OCI-LY7 (cell line): Measurements from ENCODE around the gene PTPRJ. TPM values are rescaled to one million over a fixed set of nuclear protein-coding genes. Genes with fewer than 3 reads are reported as not detected.

ENCODE experiments used
- BruUV-seq: library from RNA; stranded (reverse); fragments of 400-500 nt; replicated peaks from 2 replicates; lab custom pipeline; 2021; lab: Mats Ljungman, UMichigan
- CTCF ChIA-PET: fragments of 300-600 bp; sonication (Branson Sonifier 250); formaldehyde crosslinking; loops from one replicate; lab custom pipeline; 2022; ENCODE audit warnings: antibody characterized with exemption; ENCODE audit not compliant: unreplicated experiment; lab: Charles Lee
- POLR2A ChIA-PET: fragments of 300-600 bp; sonication (Branson Sonifier 250); formaldehyde crosslinking; loops from one replicate; lab custom pipeline; 2022; ENCODE audit warnings: antibody characterized with exemption; lab: Charles Lee
- DNase-seq: peaks from one replicate; pipeline ENCODE4 v3.0.0-alpha.2; 2015; ENCODE audit warnings: low spot score
- H2AFZ ChIP-seq: fragments of 200-600 bp; sonication (generic), shearing (Covaris generic); 2 replicates; pipeline ENCODE4 v1.6.1; 2014; ENCODE audit warnings: mild to moderate bottlenecking, antibody characterized with exemption, low read length, moderate library complexity
- H3K27ac ChIP-seq: fragments of 200-600 bp; sonication (generic); 2 replicates; pipeline ENCODE4 v1.5.1; 2014; ENCODE audit warnings: mixed run types, low read depth, mild to moderate bottlenecking, moderate library complexity, low read length, inconsistent platforms; ENCODE audit not compliant: poor library complexity, severe bottlenecking
- H3K36me3 ChIP-seq: fragments of 200-600 bp; sonication (generic); 2 replicates; pipeline ENCODE4 v1.6.1; 2014; ENCODE audit warnings: mild to moderate bottlenecking, antibody characterized with exemption, low read length, moderate library complexity, mixed read lengths; ENCODE audit not compliant: insufficient read depth
- H3K4me1 ChIP-seq: fragments of 200-600 bp; sonication (generic); 2 replicates; pipeline ENCODE4 v1.5.1; 2014; ENCODE audit warnings: mild to moderate bottlenecking, low read length; ENCODE audit not compliant: insufficient read depth, poor library complexity, severe bottlenecking
- H3K4me2 ChIP-seq: fragments of 200-600 bp; sonication (generic); 2 replicates; pipeline ENCODE4 v1.6.1; 2014; ENCODE audit warnings: mild to moderate bottlenecking, low read length
- H3K4me3 ChIP-seq: fragments of 200-600 bp; sonication (generic); 2 replicates; pipeline ENCODE4 v1.5.1; 2014; ENCODE audit warnings: mild to moderate bottlenecking, low read depth, low read length; ENCODE audit not compliant: poor library complexity, severe bottlenecking
- H3K79me2 ChIP-seq: fragments of 200-600 bp; sonication (generic); 2 replicates; pipeline ENCODE4 v1.6.1; 2016; ENCODE audit warnings: low read depth, mild to moderate bottlenecking, low read length, moderate library complexity, mixed read lengths; ENCODE audit not compliant: insufficient read depth
- H3K9me2 ChIP-seq: fragments of 200-600 bp; sonication (generic); 2 replicates; pipeline ENCODE4 v1.6.1; 2016; ENCODE audit warnings: mild to moderate bottlenecking, low read length, mixed read lengths; ENCODE audit not compliant: insufficient read depth
- H3K9me3 ChIP-seq: fragments of 200-600 bp; sonication (generic); 2 replicates; pipeline ENCODE4 v1.6.1; 2014; ENCODE audit warnings: mild to moderate bottlenecking, mixed run types, low read length, mixed read lengths
- H4K20me1 ChIP-seq: fragments of 200-600 bp; sonication (generic); 2 replicates; pipeline ENCODE4 v1.6.1; 2014; ENCODE audit warnings: mild to moderate bottlenecking, antibody characterized with exemption, low read length, moderate library complexity, mixed read lengths; ENCODE audit not compliant: insufficient read depth
- EZH2phosphoT487 ChIP-seq: fragments of 200-600 bp; sonication (generic); IDR thresholded peaks from 2 replicates; pipeline ENCODE4 v1.6.1; 2018; ENCODE audit warnings: low read depth, borderline replicate concordance, mild to moderate bottlenecking, mixed run types, antibody characterized with exemption, low read length, moderate library complexity, mixed read lengths
- intact Hi-C: fragments of 100-400 bp; cut with micrococcal nuclease; formaldehyde crosslinking; loops from one replicate; pipeline ENCODE4 v1.10.0; 2022; ENCODE audit not compliant: unreplicated experiment
- total RNA-seq, 2 experiments: library from RNA; depleted of rRNA in 1 of 2; stranded (reverse); fragments of >200 nt in 1 of 2; shearing (Covaris generic) in 1 of 2; gene quantifications; 2 replicates each; pipeline ENCODE4 v1.2.3, GENCODE V29; 2014 to 2022
- TF ChIP-seq, protein P1 (sequence below): fragments of 200-600 bp; sonication (generic); conservative IDR thresholded peaks from 2 replicates; pipeline ENCODE4 v1.5.1; 2014; ENCODE audit warnings: mild to moderate bottlenecking, antibody characterized with exemption, low read length, moderate library complexity, mixed read lengths

Gene PTPRJ
- total RNA-seq, 2 experiments from 2014 or later: 5.4 to 28.3 TPM

DNA sequence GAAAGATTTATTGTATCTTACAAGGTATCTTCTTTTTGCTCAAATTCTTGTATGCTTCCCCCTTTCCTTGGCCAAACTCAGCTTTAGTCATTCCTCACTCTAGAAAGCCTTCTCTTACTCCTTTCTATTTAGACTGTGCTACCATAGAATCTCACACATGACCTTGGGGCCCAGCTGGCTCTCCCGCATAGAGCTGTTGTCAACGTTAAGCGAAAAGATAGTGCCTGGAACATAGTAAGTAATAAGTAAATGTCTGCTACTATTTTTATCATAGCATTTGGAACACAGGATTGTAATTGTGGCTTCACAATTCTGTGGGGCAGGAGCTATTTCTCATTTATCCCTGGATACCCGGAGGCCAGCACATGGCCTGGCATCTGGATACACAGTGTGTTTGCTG is 197.3 kb downstream of the PTPRJ start:
- CTCF ChIA-PET: no interaction called here
- no peaks in the 10 kb centered on the region for H3K9me2 ChIP-seq
- H4K20me1 ChIP-seq: no peaks in the 10 kb centered on the region
- no peaks in the 10 kb centered on the region for H3K9me3 ChIP-seq
- no TSS peak for BruUV-seq
- DNase-seq: no peak
- no peaks in the 10 kb centered on the region for H3K79me2 ChIP-seq
- H3K4me1 ChIP-seq: no peaks in the 10 kb centered on the region
- no peak overlapping the region for H3K4me3 ChIP-seq
- no peak overlapping the region for H2AFZ ChIP-seq
- no peak for TF ChIP-seq EZH2phosphoT487
- TF ChIP-seq, protein P1, sequence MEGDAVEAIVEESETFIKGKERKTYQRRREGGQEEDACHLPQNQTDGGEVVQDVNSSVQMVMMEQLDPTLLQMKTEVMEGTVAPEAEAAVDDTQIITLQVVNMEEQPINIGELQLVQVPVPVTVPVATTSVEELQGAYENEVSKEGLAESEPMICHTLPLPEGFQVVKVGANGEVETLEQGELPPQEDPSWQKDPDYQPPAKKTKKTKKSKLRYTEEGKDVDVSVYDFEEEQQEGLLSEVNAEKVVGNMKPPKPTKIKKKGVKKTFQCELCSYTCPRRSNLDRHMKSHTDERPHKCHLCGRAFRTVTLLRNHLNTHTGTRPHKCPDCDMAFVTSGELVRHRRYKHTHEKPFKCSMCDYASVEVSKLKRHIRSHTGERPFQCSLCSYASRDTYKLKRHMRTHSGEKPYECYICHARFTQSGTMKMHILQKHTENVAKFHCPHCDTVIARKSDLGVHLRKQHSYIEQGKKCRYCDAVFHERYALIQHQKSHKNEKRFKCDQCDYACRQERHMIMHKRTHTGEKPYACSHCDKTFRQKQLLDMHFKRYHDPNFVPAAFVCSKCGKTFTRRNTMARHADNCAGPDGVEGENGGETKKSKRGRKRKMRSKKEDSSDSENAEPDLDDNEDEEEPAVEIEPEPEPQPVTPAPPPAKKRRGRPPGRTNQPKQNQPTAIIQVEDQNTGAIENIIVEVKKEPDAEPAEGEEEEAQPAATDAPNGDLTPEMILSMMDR: no peak
- intact Hi-C loops: loop anchor here (10.0 kb wide), 1 partner anchor 127 kb away; the partner anchor contains the start of gene OR4S1
- POLR2A ChIA-PET: no interaction called here
- H3K27ac ChIP-seq: no peak overlapping the region
- no peak overlapping the region for H3K4me2 ChIP-seq
- H3K36me3 ChIP-seq: no peaks in the 10 kb centered on the region

DNA sequence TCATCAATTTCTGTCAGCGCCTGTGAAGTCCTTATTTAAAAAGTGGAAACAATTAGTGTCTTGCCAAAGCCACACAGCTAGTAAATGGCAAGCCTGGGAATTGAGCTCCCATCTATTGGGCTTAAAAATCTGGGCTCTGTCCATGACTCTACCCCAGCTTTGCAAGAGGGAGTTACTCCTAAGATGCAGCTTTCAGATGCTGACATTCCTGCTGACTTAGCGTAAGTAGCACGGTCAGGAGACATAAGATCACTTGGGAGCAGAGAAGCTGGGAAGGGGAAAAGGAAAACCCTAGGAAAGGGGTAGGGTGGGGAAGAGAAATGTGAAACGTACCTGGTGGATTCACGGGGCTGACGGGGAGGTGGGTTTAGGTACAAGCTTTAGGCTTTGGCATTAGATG is 200.3 kb downstream of the PTPRJ start:
- CTCF ChIA-PET: no interaction called here
- Histone ChIP-seq H2AFZ (no peak overlapping the region), H3K4me2 (no peak overlapping the region), H3K4me3 (no peak overlapping the region), H3K4me1 (no peaks in the 10 kb centered on the region), H3K9me3 (no peaks in the 10 kb centered on the region), H3K79me2 (no peaks in the 10 kb centered on the region), H3K36me3 (no peaks in the 10 kb centered on the region), H4K20me1 (no peaks in the 10 kb centered on the region), H3K27ac (no peak overlapping the region), H3K9me2 (no peaks in the 10 kb centered on the region)
- BruUV-seq: no TSS peak
- POLR2A ChIA-PET: interaction anchor here (0.6 kb wide), 1 partner anchor 15 kb away, joined by 3 read pairs; no protein-coding TSS in a partner anchor
- intact Hi-C loops: no loop called here
- no peak for DNase-seq
- TF ChIP-seq EZH2phosphoT487: no peak
- TF ChIP-seq, protein P1: no peak

DNA sequence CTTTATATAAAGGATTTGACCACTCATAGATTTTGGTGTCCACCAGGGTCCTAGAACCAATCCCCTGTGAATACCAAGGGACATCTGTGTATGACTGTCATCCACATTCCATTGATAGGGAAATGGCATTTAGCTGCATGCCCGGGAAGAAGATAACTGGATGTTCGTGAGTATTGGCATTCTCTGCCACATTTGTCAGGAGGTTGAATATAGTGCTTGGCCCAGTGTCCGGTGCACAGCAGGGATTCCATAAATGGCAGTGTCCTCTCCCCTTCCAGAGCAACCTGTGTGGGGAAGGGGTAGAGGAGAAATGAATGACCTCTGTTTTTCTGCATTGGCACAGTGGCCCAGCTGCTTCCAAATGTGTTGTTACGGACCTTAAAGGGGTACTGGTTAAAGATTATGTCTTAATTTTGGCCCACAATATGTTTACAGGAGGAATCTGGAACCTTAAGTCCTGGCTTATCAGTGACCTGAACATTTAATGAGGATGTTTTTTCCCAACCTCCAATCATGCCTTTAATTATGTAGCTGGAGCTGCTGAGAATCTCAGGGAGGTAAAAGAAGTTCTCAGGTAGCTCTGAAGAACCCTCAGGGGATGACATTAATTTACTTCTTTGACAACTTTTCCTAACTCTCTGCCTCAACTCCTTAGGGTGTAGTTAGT is 202.6 kb downstream of the PTPRJ start:
- intact Hi-C loops: no loop called here
- ChIA-PET POLR2A (interaction anchor here (0.5 kb wide), 1 partner anchor 245 kb away, joined by 3 read pairs; no protein-coding TSS in a partner anchor), CTCF (interaction anchor here (0.5 kb wide), 1 partner anchor 743 kb away, joined by 3 read pairs; no protein-coding TSS in a partner anchor)
- Histone ChIP-seq H3K36me3 (no peaks in the 10 kb centered on the region), H3K4me3 (no peak overlapping the region), H3K4me2 (no peak overlapping the region), H4K20me1 (no peaks in the 10 kb centered on the region), H3K27ac (no peak overlapping the region), H3K79me2 (no peaks in the 10 kb centered on the region), H2AFZ (no peak overlapping the region), H3K9me2 (no peaks in the 10 kb centered on the region), H3K9me3 (no peaks in the 10 kb centered on the region), H3K4me1 (no peaks in the 10 kb centered on the region)
- TF ChIP-seq, protein P1: no peak
- no peak for TF ChIP-seq EZH2phosphoT487
- no TSS peak for BruUV-seq
- no peak for DNase-seq
